Urinary bladder (tissue), 4 donors: ENCODE results near the gene MGAT4D. TPM values are rescaled to one million over a fixed set of nuclear protein-coding genes. Genes with fewer than 3 reads are reported as not detected.
"Not testable (repeated sequence)": the region's sequence is repeated elsewhere in the genome, so short reads cannot be mapped to it uniquely, and the experiment has no call there.

Experiments used
- DNase-seq: peaks from one replicate; pipeline ENCODE4 v3.0.0-alpha.2; 2015; ENCODE audit errors: extremely low spot score
- H3K27ac ChIP-seq: one replicate; pipeline ENCODE4 v1.5.1; 2013; ENCODE audit warnings: low read depth, mild to moderate bottlenecking, moderate library complexity
- H3K36me3 ChIP-seq: one replicate; pipeline ENCODE4 v1.6.1; 2013; ENCODE audit warnings: mild to moderate bottlenecking, moderate library complexity; ENCODE audit not compliant: insufficient read depth
- H3K4me1 ChIP-seq: one replicate; pipeline ENCODE4 v1.6.1; 2013; ENCODE audit warnings: mild to moderate bottlenecking, moderate library complexity; ENCODE audit not compliant: insufficient read depth
- H3K4me3 ChIP-seq: one replicate; pipeline ENCODE4 v1.5.1; 2013; ENCODE audit warnings: low read depth, low read length
- WGBS: extraction: QIAGEN DNeasy Blood & Tissue Kit; methylation state at CpG from one replicate; pipeline ENCODE4 v1.1.7; 2013; 5-methylcytosine and 5-hydroxymethylcytosine counted together
- polyA plus RNA-seq: library from polyadenylated mRNA; stranded (reverse); fragments of 200-250 nt; gene quantifications from one replicate; pipeline ENCODE4 v1.2.3, GENCODE V29; 2013
- total RNA-seq: library from RNA; depleted of rRNA; stranded (reverse); fragments of >200 nt; gene quantifications from one replicate; pipeline ENCODE4 v1.2.3, GENCODE V29; 2014
- donor health status: healthy with polysubstance abuse.
- donor health status: healthy.

MGAT4D gene
- total and polyA plus RNA-seq, 2 donors: not detected

GRCh38 chr4:140469791-140470733 is 28.0 kb downstream of the MGAT4D start:
- H3K4me1 ChIP-seq: no peaks in the 10 kb centered on the region
- no peaks in the 10 kb centered on the region for H3K36me3 ChIP-seq
- H3K27ac ChIP-seq: no peak overlapping the region
- H3K4me3 ChIP-seq: no peak overlapping the region
- DNase-seq: no peak
- WGBS: 41% methylated on average over 27 of the region's 27 CpGs

GRCh38 chr4:140466146-140466545 is 31.9 kb downstream of the MGAT4D start:
- H3K4me1 ChIP-seq: no peaks in the 10 kb centered on the region
- DNase-seq: no peak
- no peaks in the 10 kb centered on the region for H3K36me3 ChIP-seq
- no peak overlapping the region for H3K4me3 ChIP-seq
- H3K27ac ChIP-seq: no peak overlapping the region
- 89% methylated on average over 1 of the region's 1 CpG for WGBS

- Histone ChIP-seq H3K4me1 (no peaks in the 10 kb centered on the region), H3K36me3 (no peaks in the 10 kb centered on the region), H3K27ac (no peak overlapping the region), H3K4me3 (no peak overlapping the region)
- 66% methylated on average over 1 of the region's 1 CpG for WGBS
- no peak for DNase-seq
Measured at GRCh38 chr4:140463614-140464013, 34.5 kb downstream of the MGAT4D start.

- no peak overlapping the region for H3K27ac ChIP-seq
- H3K4me3 ChIP-seq: no peak overlapping the region
- no peaks in the 10 kb centered on the region for H3K36me3 ChIP-seq
- no peak for DNase-seq
- WGBS: 67% methylated on average over 3 of the region's 3 CpGs
- H3K4me1 ChIP-seq: no peaks in the 10 kb centered on the region
Measured at GRCh38 chr4:140463182-140463581, 34.9 kb downstream of the MGAT4D start.

GRCh38 chr4:140450352-140450751 is 47.7 kb downstream of the MGAT4D start:
- 40% methylated on average over 3 of the region's 3 CpGs for WGBS
- H3K4me3 ChIP-seq: no peak overlapping the region
- DNase-seq: no peak
- H3K4me1 ChIP-seq: no peaks in the 10 kb centered on the region
- H3K36me3 ChIP-seq: no peaks in the 10 kb centered on the region
- no peak overlapping the region for H3K27ac ChIP-seq

GRCh38 chr4:140448830-140449229 is 49.3 kb downstream of the MGAT4D start:
- no peak overlapping the region for H3K4me3 ChIP-seq
- no peak for DNase-seq
- no peaks in the 10 kb centered on the region for H3K4me1 ChIP-seq
- 22% methylated on average over 2 of the region's 2 CpGs for WGBS
- H3K27ac ChIP-seq: no peak overlapping the region
- H3K36me3 ChIP-seq: no peaks in the 10 kb centered on the region

GRCh38 chr4:140448162-140448561 is 49.9 kb downstream of the MGAT4D start:
- 56% methylated on average over 3 of the region's 3 CpGs for WGBS
- Histone ChIP-seq H3K4me1 (no peaks in the 10 kb centered on the region), H3K36me3 (no peaks in the 10 kb centered on the region), H3K27ac (no peak overlapping the region), H3K4me3 (no peak overlapping the region)
- DNase-seq: no peak

GRCh38 chr4:140444347-140444746 is 53.7 kb downstream of the MGAT4D start:
- 83% methylated on average over 4 of the region's 4 CpGs for WGBS
- H3K4me3 ChIP-seq, H3K36me3 ChIP-seq, H3K4me1 ChIP-seq, H3K27ac ChIP-seq, DNase-seq: not testable (repeated sequence)

GRCh38 chr4:140439644-140440142 is 58.4 kb downstream of the MGAT4D start:
- Histone ChIP-seq H3K4me1 (no peaks in the 10 kb centered on the region), H3K36me3 (no peaks in the 10 kb centered on the region), H3K4me3 (no peak overlapping the region), H3K27ac (no peak overlapping the region)
- DNase-seq: no peak

- Histone ChIP-seq H3K36me3 (no peaks in the 10 kb centered on the region), H3K4me3 (peak overlapping the region; percentile 49), H3K4me1 (no peaks in the 10 kb centered on the region), H3K27ac (no peak overlapping the region)
- DNase-seq: no peak
- 41% methylated on average over 7 of the region's 7 CpGs for WGBS
Measured at GRCh38 chr4:140427919-140428471, 70.1 kb downstream of the MGAT4D start.

- H3K4me1 ChIP-seq: no peaks in the 10 kb centered on the region
- peak; percentile 41 for DNase-seq
- no peaks in the 10 kb centered on the region for H3K36me3 ChIP-seq
- under 1% methylated on average over 73 of the region's 73 CpGs for WGBS
- peak within 1 kb of the TSS; percentile 49 for H3K4me3 ChIP-seq
- H3K27ac ChIP-seq: no peak within 1 kb of the TSS
Measured at GRCh38 chr4:140427106-140427918, 70.8 kb downstream of the MGAT4D start, which contains the start of gene CLGN. Gene CLGN (minus strand): TSS chr4:140427648. CDS start chr4:140413078, 14,570 bp downstream.

GRCh38 chr4:140426610-140427105 is 71.4 kb downstream of the MGAT4D start:
- Histone ChIP-seq H3K4me1 (no peaks in the 10 kb centered on the region), H3K36me3 (no peaks in the 10 kb centered on the region), H3K4me3 (peak overlapping the region; percentile 49), H3K27ac (no peak overlapping the region)
- WGBS: 5% methylated on average over 23 of the region's 23 CpGs
- DNase-seq: no peak

GRCh38 chr4:140423106-140423505 is 75.0 kb downstream of the MGAT4D start:
- Histone ChIP-seq H3K36me3 (no peaks in the 10 kb centered on the region), H3K27ac (no peak overlapping the region), H3K4me3 (no peak overlapping the region), H3K4me1 (no peaks in the 10 kb centered on the region)
- DNase-seq: no peak
